Activated CD4-positive, alpha-beta T cell treated with anti-CD3 and anti-CD28 coated beads for 48 hours (primary cell): Measurements from ENCODE around the gene HIGD1B.
A peak's percentile ranks its signal among the peaks of the same experiment; 100 is the strongest.

ENCODE experiments used
- DNase-seq: peaks from one replicate; pipeline ENCODE4 v3.0.0-alpha.2; 2020

HIGD1B gene

DNA sequence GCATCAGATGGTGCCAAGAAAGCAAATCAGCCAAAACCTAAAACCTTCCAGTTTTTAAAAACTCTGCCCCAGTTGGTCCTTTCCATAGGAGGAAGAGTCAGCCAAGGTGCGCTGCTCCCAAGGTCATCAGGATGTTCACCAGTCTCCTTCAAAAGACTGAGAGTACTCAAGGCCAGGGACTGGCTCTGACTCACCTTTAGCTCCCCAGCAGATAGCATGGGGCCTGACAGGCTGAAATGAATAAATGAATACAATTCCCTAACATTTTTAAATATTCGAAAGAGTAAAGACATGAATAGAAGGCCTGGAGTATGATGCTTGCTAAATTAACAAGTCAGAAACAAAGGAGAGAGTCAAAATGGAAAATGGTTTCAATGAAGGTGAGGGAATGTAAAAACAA, 32.4 kb downstream of the HIGD1B start:
- DNase-seq: no peak

- DNase-seq: no peak
Observed at GRCh38 chr17:44881145-44881544, 33.5 kb downstream of the HIGD1B start.

GRCh38 chr17:44884941-44885340, 37.3 kb downstream of the HIGD1B start:
- DNase-seq: no peak

DNA sequence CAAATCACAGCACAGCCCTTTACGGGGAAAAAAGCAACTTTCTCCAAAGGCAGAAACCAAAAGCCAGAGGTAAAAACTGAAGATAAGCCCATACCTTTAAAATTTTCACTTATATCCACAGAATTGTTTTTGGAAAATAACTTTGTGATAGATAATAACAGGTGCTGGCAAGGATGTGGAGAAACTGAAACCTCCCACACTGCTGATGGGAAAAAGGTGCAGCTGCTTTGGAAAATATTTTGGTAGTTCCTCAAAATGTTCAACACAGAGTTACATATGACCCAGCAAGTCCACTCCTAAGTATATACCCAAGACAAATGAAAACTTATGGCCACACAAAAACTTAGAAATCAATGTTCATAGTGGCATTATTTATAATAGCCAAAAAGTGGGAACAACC, 39.3 kb downstream of the HIGD1B start:
- no peak for DNase-seq

- DNase-seq: no peak
Observed at GRCh38 chr17:44887971-44888954, 40.6 kb downstream of the HIGD1B start.

DNA sequence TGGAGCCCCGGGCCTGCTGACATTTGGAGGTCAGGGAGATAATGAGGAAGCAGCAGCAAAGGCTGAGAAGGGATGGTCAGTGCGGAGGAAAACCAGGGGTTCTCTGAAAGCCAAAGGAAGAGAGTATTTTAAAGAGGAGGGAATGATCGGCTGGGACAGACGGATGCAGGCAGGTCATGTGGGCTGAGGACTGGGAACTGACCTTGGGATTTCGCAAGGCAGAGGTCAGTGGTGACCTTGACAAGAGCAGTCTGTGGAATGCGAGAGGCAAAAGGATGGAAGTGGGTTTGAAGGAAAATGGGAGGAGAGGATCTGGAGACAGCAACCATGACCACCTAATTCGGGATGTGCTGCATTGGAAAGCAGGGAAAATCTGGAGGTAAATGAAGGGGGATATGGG, 41.3 kb downstream of the HIGD1B start:
- DNase-seq: no peak

GRCh38 chr17:44892250-44892649, 44.6 kb downstream of the HIGD1B start:
- DNase-seq: no peak

- peak; percentile 27 for DNase-seq
Observed at GRCh38 chr17:44894642-44895041, 47.0 kb downstream of the HIGD1B start.

DNA sequence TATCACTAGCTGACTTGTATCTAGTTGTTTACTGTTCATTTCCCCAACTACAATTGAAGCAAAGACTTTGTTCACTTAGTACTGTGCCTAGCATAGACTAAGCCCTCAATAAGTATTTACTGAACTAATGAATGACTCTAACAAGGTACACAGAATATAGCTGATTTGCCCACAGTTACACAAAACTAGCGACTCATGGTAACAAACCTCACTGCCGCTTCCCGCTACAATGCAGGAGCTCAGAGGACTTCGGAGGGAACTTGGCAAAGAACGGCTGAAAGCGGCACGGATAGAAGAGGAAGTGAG, 51.0 kb downstream of the HIGD1B start:
- peak; percentile 48 for DNase-seq

- peak; percentile 94 for DNase-seq
Observed at GRCh38 chr17:44899074-44899782, 51.5 kb downstream of the HIGD1B start, which contains the start of gene EFTUD2. EFTUD2 (minus strand) TSS chr17:44899445; CDS start chr17:44894521, 4,924 bp downstream.
